Adrenal gland (tissue), 12 donors: ENCODE results near the gene DOCK10. TPM values are rescaled to one million over a fixed set of nuclear protein-coding genes. Genes with fewer than 3 reads are reported as not detected.
A peak's percentile ranks its signal among the peaks of the same experiment; 100 is the strongest.

Source experiments
- DNase-seq, 7 donors: peaks; one replicate each; pipeline ENCODE4 v3.0.0-alpha.2; 2019 to 2020
- H3K27ac ChIP-seq, 5 donors: fragments of 200-600 bp; sonication (generic) in 4 of 5; 1 replicate in 3 of 5; 2 replicates in 2 of 5; pipeline versions ENCODE4 v1.5.1 to v1.8.0; 2016 to 2020; ENCODE audit warnings: mild to moderate bottlenecking in 1 of 5
- H3K27me3 ChIP-seq: fragments of 200-600 bp; 2 replicates; pipeline ENCODE4 v1.8.0; 2021
- H3K36me3 ChIP-seq, 2 donors: fragments of 200-600 bp; replicated peaks in 1 of 2; 1 replicate in 1 of 2; 2 replicates in 1 of 2; pipeline versions ENCODE4 v1.5.1 to v1.8.0; 2018 to 2022
- H3K4me1 ChIP-seq, 2 donors: fragments of 200-600 bp; replicated peaks in 1 of 2; 1 replicate in 1 of 2; 2 replicates in 1 of 2; pipeline versions ENCODE4 v1.5.1 to v1.8.0; 2018 to 2021
- H3K4me3 ChIP-seq, 4 donors: fragments of 200-600 bp; sonication (generic) in 3 of 4; one replicate each; pipeline ENCODE4 v1.5.1; 2016 to 2018
- H3K9me3 ChIP-seq, 3 donors: fragments of 200-600 bp; sonication (generic) in 1 of 3; replicated peaks in 1 of 3; 1 replicate in 2 of 3; 2 replicates in 1 of 3; pipeline versions ENCODE4 v1.5.1 to v1.8.0; 2016 to 2021
- CTCF ChIP-seq, 6 experiments: fragments of 450-650 bp in 4 of 6; fragments of 200-600 bp in 2 of 6; sonication (generic) in 1 of 6; IDR thresholded peaks; 1 replicate in 5 of 6; 2 replicates in 1 of 6; pipeline versions ENCODE4 v1.5.1 to v1.8.0; 2016 to 2021; ENCODE audit warnings: antibody characterized with exemption in 6 of 6, mild to moderate bottlenecking in 2 of 6, moderate library complexity in 1 of 6
- POLR2A ChIP-seq, 2 donors: fragments of 450-650 bp; IDR thresholded peaks; one replicate each; pipeline ENCODE4 v1.6.1; 2017; ENCODE audit warnings: antibody characterized with exemption in 2 of 2, mild to moderate bottlenecking in 2 of 2, moderate library complexity in 1 of 2
- WGBS, 4 donors: extraction: QIAGEN DNeasy Blood & Tissue Kit in 2 of 4; methylation state at CpG; one replicate each; pipeline versions ENCODE4 v1.1.5 to v1.1.7; 2013 to 2017; 5-methylcytosine and 5-hydroxymethylcytosine counted together
- intact Hi-C, 2 donors: fragments of 100-400 bp; cut with DNase I; formaldehyde crosslinking; loops; one replicate each; pipeline versions ENCODE4 v1.14.1 to v1.15.0; 2022 to 2023
- polyA plus RNA-seq, 3 donors: library from polyadenylated mRNA; stranded (reverse); fragments of 200-250 nt in 2 of 3; fragments of 350-450 nt in 1 of 3; fragmentation: Illumina TruSeq in 1 of 3; extraction: RNeasy Lipid Tissue Mini Kit (QIAGEN cat#74804) in 1 of 3; gene quantifications; one replicate each; pipeline ENCODE4 v1.2.3, GENCODE V29; 2013 to 2014
- total RNA-seq, 9 donors: library from RNA; depleted of rRNA in 4 of 9; stranded (reverse); fragments of >200 nt in 4 of 9; fragments of 120-200 nt in 1 of 9; fragmentation: NEBNext Ultra II Directional in 1 of 9; extraction: Animal tissue kit (Norgen Biotek cat#: 25700) in 1 of 9; gene quantifications; one replicate each; pipeline versions ENCODE4 v1.1.0 to v1.2.4, GENCODE V29; 2013 to 2023
- donor health status: healthy with polysubstance abuse.
- donor health status: Bipolar disorder and iron deficiency.
- donor health status: DM: yes; HTN: yes; CAD: no.
- donor health status: DM: no; HTN: no; CAD: no.
- donor health status: DM: no; HTN: no; CAD: no.
- donor health status: DM: yes; HTN: yes; CAD: no.

DOCK10 gene
- total and polyA plus RNA-seq, 12 donors: 6.2 to 40.8 (median 20.0) TPM

DNA sequence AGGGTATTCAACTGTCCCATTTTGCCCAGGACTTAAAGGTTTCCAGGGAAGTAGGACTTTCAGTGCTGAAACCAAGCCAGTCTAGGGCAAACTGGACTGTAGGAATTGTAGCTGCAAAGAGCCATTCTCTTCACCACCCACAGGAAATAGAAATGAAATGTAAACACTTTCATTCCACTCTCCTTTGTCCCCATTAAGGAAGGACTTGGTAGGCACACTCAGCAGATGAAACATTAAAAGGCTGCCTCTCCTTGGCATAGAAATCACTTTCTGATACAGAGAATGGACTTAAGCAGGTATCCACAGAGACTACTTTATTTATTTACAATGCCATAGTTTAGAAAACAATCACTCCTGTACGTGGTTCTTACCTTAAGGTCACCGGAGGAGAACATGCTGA is 223.2 kb downstream of the DOCK10 start:
- Histone ChIP-seq H3K27me3 (no peaks in the 10 kb centered on the region), H3K9me3 (no peaks in the 10 kb centered on the region), H3K27ac (no peak overlapping the region), H3K4me1 (peaks cover 4 to 10% of the 10 kb centered on the region in 2 donors), H3K4me3 (no peak overlapping the region), H3K36me3 (no peaks in the 10 kb centered on the region)
- WGBS, 4 donors: 83 to 96% (median 93%) methylated on average over 2 of the region's 2 CpGs
- no peak for DNase-seq
- TF ChIP-seq POLR2A (IDR thresholded peaks at IDR 0.05) (no peak), CTCF (IDR thresholded peaks at IDR 0.05) (no peak)
- intact Hi-C loops: no loop called here

GRCh38 chr2:224817676-224818075 is 224.6 kb downstream of the DOCK10 start:
- no peak for TF ChIP-seq POLR2A (IDR thresholded peaks at IDR 0.05)
- TF ChIP-seq CTCF (IDR thresholded peaks at IDR 0.05): no peak
- no peak overlapping the region for H3K4me3 ChIP-seq
- H3K4me1 ChIP-seq: peaks cover 4 to 10% of the 10 kb centered on the region in 2 donors
- no peaks in the 10 kb centered on the region for H3K27me3 ChIP-seq
- WGBS, 4 donors: 58 to 91% (median 76%) methylated on average over 1 of the region's 1 CpG
- no peak for DNase-seq
- peak overlapping the region in 2 of 5 donors; percentile 28 to 62 for H3K27ac ChIP-seq
- no peaks in the 10 kb centered on the region for H3K36me3 ChIP-seq
- intact Hi-C loops: no loop called here
- no peaks in the 10 kb centered on the region for H3K9me3 ChIP-seq

DNA sequence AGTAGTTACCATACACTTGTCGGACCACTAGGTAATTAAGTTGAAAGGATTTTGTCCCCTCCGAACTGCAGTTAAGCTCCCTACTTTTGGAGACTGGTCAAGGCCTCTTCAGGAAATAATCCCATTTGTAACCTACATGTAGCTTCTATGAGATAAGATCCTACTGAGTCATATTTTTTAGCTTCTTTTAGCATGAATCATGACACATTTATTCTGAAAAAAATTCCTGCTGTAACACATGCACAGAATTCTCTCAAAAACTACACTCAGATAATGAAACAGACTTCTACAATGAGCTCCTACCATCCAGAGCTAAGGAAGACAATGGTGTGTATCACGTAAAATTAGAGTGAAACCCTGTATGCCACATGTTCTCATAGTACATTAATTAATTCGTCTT is 225.5 kb downstream of the DOCK10 start:
- DNase-seq: peak in 2 of 7 donors; percentile 22 to 27
- H3K27me3 ChIP-seq: no peaks in the 10 kb centered on the region
- TF ChIP-seq POLR2A (IDR thresholded peaks at IDR 0.05): peak in 1 of 2 donors; percentile 64
- no peak for TF ChIP-seq CTCF (IDR thresholded peaks at IDR 0.05)
- no peak overlapping the region for H3K4me3 ChIP-seq
- no peaks in the 10 kb centered on the region for H3K36me3 ChIP-seq
- intact Hi-C loops: no loop called here
- peaks cover 4 to 10% of the 10 kb centered on the region in 2 donors for H3K4me1 ChIP-seq
- WGBS, 4 donors: 32 to 50% (median 40%) methylated on average over 4 of the region's 4 CpGs
- no peaks in the 10 kb centered on the region for H3K9me3 ChIP-seq
- H3K27ac ChIP-seq: peak overlapping the region in 3 of 5 donors; percentile 62 to 80 (median 66)

DNA sequence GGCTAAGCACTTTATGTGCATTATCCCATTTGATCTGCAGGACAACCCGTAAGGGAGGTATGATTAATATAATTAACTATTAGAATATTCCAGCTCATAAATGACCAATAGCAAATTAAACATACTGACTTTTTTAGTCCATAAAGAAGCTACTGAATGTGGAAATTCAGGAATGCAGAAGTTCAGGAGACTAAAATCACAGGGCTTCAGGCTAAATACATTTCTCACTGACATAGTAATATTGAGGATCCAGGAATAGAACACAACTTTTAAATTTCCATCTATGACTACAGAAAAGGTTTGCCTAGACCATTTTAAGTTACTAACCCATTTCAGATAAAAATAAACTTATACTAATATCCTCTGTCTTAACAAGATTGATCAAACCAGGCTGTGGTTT is 228.7 kb downstream of the DOCK10 start:
- intact Hi-C loops: no loop called here
- 92 to 100% (median 99%) methylated on average over 1 of the region's 1 CpG for WGBS, 4 donors
- no peak for DNase-seq

More for the DNA sequence above, 228.7 kb downstream of the DOCK10 start:
- Histone ChIP-seq H3K4me1 (peaks cover 4 to 10% of the 10 kb centered on the region in 2 donors), H3K27ac (no peak overlapping the region), H3K9me3 (no peaks in the 10 kb centered on the region), H3K36me3 (no peaks in the 10 kb centered on the region), H3K27me3 (no peaks in the 10 kb centered on the region), H3K4me3 (no peak overlapping the region)
- TF ChIP-seq POLR2A (IDR thresholded peaks at IDR 0.05) (no peak), CTCF (IDR thresholded peaks at IDR 0.05) (no peak)
